CD14-positive monocyte (primary cell): Measurements from ENCODE around the gene CLEC18A. TPM values are rescaled to one million over a fixed set of nuclear protein-coding genes. Genes with fewer than 3 reads are reported as not detected.

Source experiments
- DNase-seq, 3 donors: peaks; one replicate each; pipeline ENCODE4 v3.0.0-alpha.2; 2011 to 2022
- H2AFZ ChIP-seq: 2 replicates; pipeline ENCODE4 v1.6.0; 2012; ENCODE audit warnings: mild to moderate bottlenecking, low read depth, low read length, inconsistent platforms; ENCODE audit not compliant: insufficient read depth, poor library complexity, severe bottlenecking
- H3K27ac ChIP-seq, 2 donors: 1 replicate in 1 of 2; 2 replicates in 1 of 2; pipeline ENCODE4 v1.5.1; 2012 to 2013; ENCODE audit warnings: low read length in 2 of 2, control low read depth in 1 of 2, inconsistent platforms in 1 of 2, low read depth in 1 of 2, mild to moderate bottlenecking in 1 of 2
- H3K27me3 ChIP-seq, 2 donors: one replicate each; pipeline versions ENCODE4 v1.6.0 to v1.6.1; 2011 to 2013; ENCODE audit warnings: low read length in 2 of 2; ENCODE audit not compliant: control insufficient read depth in 2 of 2, insufficient read depth in 2 of 2
- H3K36me3 ChIP-seq, 2 donors: replicated peaks in 1 of 2; 1 replicate in 1 of 2; 2 replicates in 1 of 2; pipeline versions ENCODE4 v1.5.1 to v1.6.1; 2012 to 2013; ENCODE audit warnings: low read length in 2 of 2, control low read depth in 1 of 2, inconsistent platforms in 1 of 2, mild to moderate bottlenecking in 1 of 2; ENCODE audit not compliant: insufficient read depth in 2 of 2, control insufficient read depth in 1 of 2
- H3K4me1 ChIP-seq, 2 donors: 1 replicate in 1 of 2; 2 replicates in 1 of 2; pipeline versions ENCODE4 v1.5.1 to v1.6.1; 2012 to 2013; ENCODE audit warnings: low read length in 2 of 2, control low read depth in 1 of 2, inconsistent platforms in 1 of 2, mild to moderate bottlenecking in 1 of 2, moderate library complexity in 1 of 2; ENCODE audit not compliant: insufficient read depth in 2 of 2, control insufficient read depth in 1 of 2
- H3K4me2 ChIP-seq: replicated peaks from 2 replicates; pipeline ENCODE3; 2012; ENCODE audit warnings: low read length, moderate library complexity, mild to moderate bottlenecking; ENCODE audit not compliant: poor library complexity, severe bottlenecking; ENCODE audit errors: extremely low read depth
- H3K4me3 ChIP-seq, 3 experiments: fragments of 200-600 bp in 1 of 3; sonication (generic) in 1 of 3; replicated peaks in 1 of 3; 1 replicate in 2 of 3; 2 replicates in 1 of 3; pipeline ENCODE4 v1.5.1; 2011 to 2013; ENCODE audit warnings: low read length in 3 of 3, mild to moderate bottlenecking in 3 of 3, control low read depth in 2 of 3, low read depth in 2 of 3, inconsistent platforms in 1 of 3, moderate library complexity in 1 of 3
- H3K79me2 ChIP-seq: 2 replicates; pipeline ENCODE4 v1.6.0; 2012; ENCODE audit warnings: mild to moderate bottlenecking, control low read depth, inconsistent platforms, low read length, moderate library complexity; ENCODE audit not compliant: insufficient read depth
- H3K9ac ChIP-seq: 2 replicates; pipeline ENCODE4 v1.6.0; 2017; ENCODE audit warnings: low read length, mild to moderate bottlenecking; ENCODE audit not compliant: insufficient read depth, poor library complexity, severe bottlenecking
- H3K9me3 ChIP-seq, 2 donors: replicated peaks in 1 of 2; 1 replicate in 1 of 2; 2 replicates in 1 of 2; pipeline versions ENCODE4 v1.5.1 to v1.6.1; 2012 to 2013; ENCODE audit warnings: low read length in 2 of 2, control low read depth in 1 of 2; ENCODE audit not compliant: control insufficient read depth in 1 of 2, insufficient read depth in 1 of 2
- H4K20me1 ChIP-seq: 2 replicates; pipeline ENCODE4 v1.6.0; 2012; ENCODE audit warnings: mild to moderate bottlenecking, low read length, control low read depth, moderate library complexity; ENCODE audit not compliant: insufficient read depth
- H3K27ac Mint-ChIP-seq, 7 donors: one replicate each; pipeline ENCODE4 v1.8.0; 2020; ENCODE audit warnings: mild to moderate bottlenecking in 7 of 7, mixed read lengths in 7 of 7, moderate library complexity in 6 of 7, inconsistent platforms in 2 of 7
- H3K27me3 Mint-ChIP-seq, 3 donors: one replicate each; pipeline ENCODE4 v1.8.0; 2021 to 2022; ENCODE audit warnings: low read depth in 3 of 3, mild to moderate bottlenecking in 3 of 3, mixed read lengths in 3 of 3, moderate library complexity in 3 of 3, inconsistent platforms in 1 of 3
- H3K36me3 Mint-ChIP-seq, 2 donors: one replicate each; pipeline ENCODE4 v1.8.0; 2020; ENCODE audit warnings: mixed read lengths in 2 of 2, inconsistent platforms in 1 of 2, mild to moderate bottlenecking in 1 of 2
- H3K4me1 Mint-ChIP-seq: one replicate; pipeline ENCODE4 v1.8.0; 2020; ENCODE audit warnings: mild to moderate bottlenecking, mixed read lengths
- H3K4me3 Mint-ChIP-seq, 2 donors: one replicate each; pipeline ENCODE4 v1.8.0; 2020; ENCODE audit warnings: mild to moderate bottlenecking in 2 of 2, mixed read lengths in 2 of 2, moderate library complexity in 1 of 2
- H3K9me3 Mint-ChIP-seq, 7 donors: one replicate each; pipeline ENCODE4 v1.8.0; 2020 to 2022; ENCODE audit warnings: mixed read lengths in 7 of 7, mild to moderate bottlenecking in 6 of 7, moderate library complexity in 6 of 7, inconsistent platforms in 2 of 7
- WGBS: methylation state at CpG from one replicate; pipeline ENCODE4 v1.1.5; 2013; ENCODE audit warnings: missing lambda C conversion rate; ENCODE audit not compliant: insufficient coverage; 5-methylcytosine and 5-hydroxymethylcytosine counted together
- intact Hi-C, 2 donors: fragments of 100-400 bp; cut with micrococcal nuclease; formaldehyde crosslinking; loops; one replicate each; pipeline versions ENCODE4 v1.15.0 to v1.15.1; 2023
- polyA plus RNA-seq, 3 donors: library from polyadenylated mRNA; depleted of rRNA in 1 of 3; unstranded in 2 of 3; stranded (reverse) in 1 of 3; fragments of 300-500 nt in 2 of 3; fragments of >200 nt in 1 of 3; fragmentation: Illumina TruSeq in 2 of 3; gene quantifications; 1 replicate in 2 of 3; 2 replicates in 1 of 3; pipeline ENCODE4 v1.2.3, GENCODE V29; 2012 to 2021
- TF ChIP-seq, protein P1 (sequence below): fragments of 200-600 bp; IDR thresholded peaks from one replicate; pipeline ENCODE4 v1.8.0; 2022; ENCODE audit warnings: antibody characterized with exemption, mild to moderate bottlenecking

Gene CLEC18A
- polyA plus RNA-seq, 3 donors: 2.7 TPM; not detected in 2

DNA sequence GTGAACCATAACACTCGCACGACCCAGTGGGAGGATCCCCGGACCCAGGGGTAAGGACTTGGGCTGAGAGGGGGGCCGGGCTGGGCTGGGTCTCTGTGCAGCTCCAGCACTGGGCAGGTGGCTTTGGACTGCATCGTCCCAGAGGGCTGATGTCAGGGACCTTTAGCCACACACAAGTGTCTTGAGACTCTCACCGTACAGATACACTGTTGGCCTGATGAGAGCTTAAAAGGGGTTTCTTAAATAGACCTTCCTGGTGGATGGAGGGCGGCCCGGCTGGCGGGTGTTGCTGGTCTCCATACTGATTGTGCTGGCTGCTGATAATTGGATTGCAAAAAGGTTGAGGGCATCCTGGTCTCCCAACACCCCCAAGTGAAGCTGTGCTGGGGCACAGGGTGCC is 21.7 kb upstream of the CLEC18A start:
- no peak for DNase-seq
- Histone ChIP-seq H3K4me1 (no peaks in the 10 kb centered on the region), H3K9me3 (no peaks in the 10 kb centered on the region), H3K4me3 (no peak overlapping the region), H3K36me3 (peaks cover 80 to 97% of the 10 kb centered on the region in 2 donors), H4K20me1 (peaks cover 10% of the 10 kb centered on the region), H3K79me2 (no peaks in the 10 kb centered on the region), H3K4me2 (no peak overlapping the region), H3K27ac (no peak overlapping the region), H2AFZ (no peak overlapping the region), H3K27me3 (no peaks in the 10 kb centered on the region), H3K9ac (no peak overlapping the region)
- Mint-ChIP-seq H3K9me3 (peaks cover 0 to 2% (median 0%) of the 10 kb centered on the region in 7 donors), H3K4me3 (no peak overlapping the region), H3K27me3 (peaks cover 0 to 2% (median 2%) of the 10 kb centered on the region in 3 donors), H3K27ac (peak overlapping the region in 1 of 7 donors; percentile 15), H3K36me3 (peaks cover 80 to 97% of the 10 kb centered on the region in 2 donors), H3K4me1 (no peaks in the 10 kb centered on the region)
- intact Hi-C loops: no loop called here
- WGBS: 97% methylated on average over 8 of the region's 9 CpGs
- TF ChIP-seq, protein P1, sequence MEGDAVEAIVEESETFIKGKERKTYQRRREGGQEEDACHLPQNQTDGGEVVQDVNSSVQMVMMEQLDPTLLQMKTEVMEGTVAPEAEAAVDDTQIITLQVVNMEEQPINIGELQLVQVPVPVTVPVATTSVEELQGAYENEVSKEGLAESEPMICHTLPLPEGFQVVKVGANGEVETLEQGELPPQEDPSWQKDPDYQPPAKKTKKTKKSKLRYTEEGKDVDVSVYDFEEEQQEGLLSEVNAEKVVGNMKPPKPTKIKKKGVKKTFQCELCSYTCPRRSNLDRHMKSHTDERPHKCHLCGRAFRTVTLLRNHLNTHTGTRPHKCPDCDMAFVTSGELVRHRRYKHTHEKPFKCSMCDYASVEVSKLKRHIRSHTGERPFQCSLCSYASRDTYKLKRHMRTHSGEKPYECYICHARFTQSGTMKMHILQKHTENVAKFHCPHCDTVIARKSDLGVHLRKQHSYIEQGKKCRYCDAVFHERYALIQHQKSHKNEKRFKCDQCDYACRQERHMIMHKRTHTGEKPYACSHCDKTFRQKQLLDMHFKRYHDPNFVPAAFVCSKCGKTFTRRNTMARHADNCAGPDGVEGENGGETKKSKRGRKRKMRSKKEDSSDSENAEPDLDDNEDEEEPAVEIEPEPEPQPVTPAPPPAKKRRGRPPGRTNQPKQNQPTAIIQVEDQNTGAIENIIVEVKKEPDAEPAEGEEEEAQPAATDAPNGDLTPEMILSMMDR: no peak

- intact Hi-C loops: no loop called here
- H3K27me3 Mint-ChIP-seq: peaks cover 0 to 2% (median 2%) of the 10 kb centered on the region in 3 donors
Observed at GRCh38 chr16:69930117-69930776, 20.9 kb upstream of the CLEC18A start.

More at GRCh38 chr16:69930117-69930776, 20.9 kb upstream of the CLEC18A start:
- no peaks in the 10 kb centered on the region for H3K4me1 Mint-ChIP-seq
- Histone ChIP-seq H3K4me1 (no peaks in the 10 kb centered on the region), H3K27ac (no peak overlapping the region), H3K9me3 (no peaks in the 10 kb centered on the region), H3K9ac (no peak overlapping the region), H3K4me2 (no peak overlapping the region), H3K36me3 (peaks cover 82 to 98% of the 10 kb centered on the region in 2 donors), H3K79me2 (no peaks in the 10 kb centered on the region), H3K27me3 (no peaks in the 10 kb centered on the region), H3K4me3 (no peak overlapping the region), H4K20me1 (peaks cover 10% of the 10 kb centered on the region), H2AFZ (no peak overlapping the region)
- peaks cover 81 to 98% of the 10 kb centered on the region in 2 donors for H3K36me3 Mint-ChIP-seq
- peak overlapping the region in 2 of 7 donors; percentile 1 to 10 for H3K27ac Mint-ChIP-seq
- DNase-seq: peak; percentile 16 to 36 (median 18)
- H3K9me3 Mint-ChIP-seq: peaks cover 0 to 2% (median 0%) of the 10 kb centered on the region in 7 donors
- H3K4me3 Mint-ChIP-seq: no peak overlapping the region
- 85% methylated on average over 9 of the region's 12 CpGs for WGBS
- TF ChIP-seq, protein P1: peak; percentile 79
